Activated CD4-positive, CD25-positive, alpha-beta regulatory T cell treated with anti-CD3 and anti-CD28 coated beads, Interleukin-2, amount 50 U/mL, for 16 hours (primary cell): Measurements from ENCODE around the gene MAPKAP1.
"Not testable (repeated sequence)": the region's sequence is repeated elsewhere in the genome, so short reads cannot be mapped to it uniquely, and the experiment has no call there.

Experiments used
- DNase-seq: peaks from one replicate; pipeline ENCODE4 v3.0.0-alpha.2; 2020; ENCODE audit warnings: low read depth, low spot score

MAPKAP1 gene

GRCh38 chr9:125732562-125732961 is 25.6 kb upstream of the MAPKAP1 start:
- no peak for DNase-seq

GRCh38 chr9:125730168-125730567 is 23.2 kb upstream of the MAPKAP1 start:
- no peak for DNase-seq

GRCh38 chr9:125726456-125727132 is 19.6 kb upstream of the MAPKAP1 start:
- no peak for DNase-seq

- no peak for DNase-seq
These were observed 430 bp upstream of the MAPKAP1 start for GRCh38 chr9:125707472-125707804.

- no peak for DNase-seq
These were observed 1.1 kb downstream of the MAPKAP1 start for GRCh38 chr9:125705893-125706292.

GRCh38 chr9:125703662-125704061 is 3.3 kb downstream of the MAPKAP1 start:
- no peak for DNase-seq

- no peak for DNase-seq
These were observed 5.7 kb downstream of the MAPKAP1 start for GRCh38 chr9:125701351-125701750.

- no peak for DNase-seq
These were observed 6.2 kb downstream of the MAPKAP1 start for GRCh38 chr9:125700791-125701190.

GRCh38 chr9:125699870-125700269 is 7.1 kb downstream of the MAPKAP1 start:
- DNase-seq: no peak

- DNase-seq: no peak
These were observed 10.8 kb downstream of the MAPKAP1 start for GRCh38 chr9:125696106-125696647.

GRCh38 chr9:125695548-125695947 is 11.5 kb downstream of the MAPKAP1 start:
- not testable (repeated sequence) for DNase-seq

- no peak for DNase-seq
These were observed 12.5 kb downstream of the MAPKAP1 start for GRCh38 chr9:125694478-125694877.

GRCh38 chr9:125693492-125693891 is 13.5 kb downstream of the MAPKAP1 start:
- not testable (repeated sequence) for DNase-seq

- DNase-seq: no peak
These were observed 15.1 kb downstream of the MAPKAP1 start for GRCh38 chr9:125691869-125692268.

- no peak for DNase-seq
These were observed 16.3 kb downstream of the MAPKAP1 start for GRCh38 chr9:125690679-125691078.

- no peak for DNase-seq
These were observed 19.7 kb downstream of the MAPKAP1 start for GRCh38 chr9:125687163-125687863.

- DNase-seq: no peak
These were observed 21.8 kb downstream of the MAPKAP1 start for GRCh38 chr9:125685167-125685566.

GRCh38 chr9:125683486-125683885 is 23.5 kb downstream of the MAPKAP1 start:
- no peak for DNase-seq

- no peak for DNase-seq
These were observed 24.7 kb downstream of the MAPKAP1 start for GRCh38 chr9:125682340-125682739.

GRCh38 chr9:125681657-125682056 is 25.4 kb downstream of the MAPKAP1 start:
- no peak for DNase-seq

- DNase-seq: no peak
These were observed 25.9 kb downstream of the MAPKAP1 start for GRCh38 chr9:125681086-125681622.

- DNase-seq: no peak
These were observed 26.6 kb downstream of the MAPKAP1 start for GRCh38 chr9:125680445-125680844.
